Mesodermal cell (in vitro differentiated cells): ENCODE measurements around the gene TMEM30B.

ENCODE experiments used
- H3K27ac ChIP-seq: 2 replicates; pipeline ENCODE4 v1.7.0; 2013; ENCODE audit warnings: mild to moderate bottlenecking, low read depth, low read length, moderate library complexity; ENCODE audit not compliant: severe bottlenecking
- H3K36me3 ChIP-seq: 2 replicates; pipeline ENCODE4 v1.7.1; 2013; ENCODE audit warnings: mild to moderate bottlenecking, low read length, moderate library complexity; ENCODE audit not compliant: control insufficient read depth, insufficient read depth
- H3K4me1 ChIP-seq: one replicate; pipeline ENCODE4 v1.7.1; 2013; ENCODE audit warnings: mild to moderate bottlenecking, low read length; ENCODE audit not compliant: insufficient read depth, control insufficient read depth, poor library complexity, severe bottlenecking
- H3K4me3 ChIP-seq: 2 replicates; pipeline ENCODE4 v1.7.0; 2013; ENCODE audit warnings: low read length, control low read depth, mild to moderate bottlenecking; ENCODE audit not compliant: insufficient read depth, poor library complexity, severe bottlenecking; ENCODE audit errors: extremely low read depth
- H3K9me3 ChIP-seq: 2 replicates; pipeline ENCODE4 v1.7.1; 2013; ENCODE audit warnings: mild to moderate bottlenecking, low read length, moderate library complexity; ENCODE audit not compliant: control insufficient read depth
- WGBS, 2 experiments: methylation state at CpG; one replicate each; pipeline ENCODE4 v1.1.5; 2013; ENCODE audit warnings: missing lambda C conversion rate in 2 of 2; ENCODE audit not compliant: insufficient coverage in 2 of 2; 5-methylcytosine and 5-hydroxymethylcytosine counted together

The TMEM30B gene

DNA sequence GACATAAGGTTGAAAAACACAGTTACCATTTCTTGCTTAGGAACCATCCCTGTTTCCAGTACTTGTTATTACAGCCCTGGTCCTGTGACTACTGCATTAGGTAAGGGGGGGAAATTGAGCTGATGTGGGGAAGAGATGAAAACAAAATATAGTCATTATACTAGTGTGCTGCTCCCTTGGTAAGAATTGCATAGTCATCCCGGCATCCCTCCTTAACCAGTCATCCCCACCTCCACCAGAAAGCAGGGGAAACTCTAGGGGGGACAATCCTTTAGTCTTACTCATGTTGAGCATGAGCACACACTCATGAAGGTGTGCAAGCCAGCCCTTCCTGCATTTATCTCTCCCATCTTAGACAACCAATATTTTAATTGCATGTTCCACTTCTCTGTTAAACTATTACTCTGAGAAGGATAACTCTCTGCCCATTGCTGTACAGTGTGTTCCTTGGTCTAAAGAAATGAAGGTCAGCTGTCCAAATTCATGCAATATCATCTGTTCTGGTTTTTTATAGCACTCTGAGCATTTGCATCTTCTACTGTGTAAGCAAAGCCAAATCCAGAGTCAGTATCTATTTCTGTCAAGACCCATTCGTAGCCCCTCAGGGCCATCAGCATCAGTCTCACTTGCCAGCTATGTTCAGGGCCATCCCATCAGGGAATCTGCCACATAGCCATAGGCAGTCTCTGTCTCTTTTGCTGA, 46.8 kb downstream of the TMEM30B start:
- 100% methylated on average over 1 to 2 of the region's 2 CpGs for WGBS, 2 experiments
- Histone ChIP-seq H3K36me3 (no peaks in the 10 kb centered on the region), H3K9me3 (no peaks in the 10 kb centered on the region), H3K27ac (no peak overlapping the region), H3K4me1 (no peaks in the 10 kb centered on the region), H3K4me3 (no peak overlapping the region)

DNA sequence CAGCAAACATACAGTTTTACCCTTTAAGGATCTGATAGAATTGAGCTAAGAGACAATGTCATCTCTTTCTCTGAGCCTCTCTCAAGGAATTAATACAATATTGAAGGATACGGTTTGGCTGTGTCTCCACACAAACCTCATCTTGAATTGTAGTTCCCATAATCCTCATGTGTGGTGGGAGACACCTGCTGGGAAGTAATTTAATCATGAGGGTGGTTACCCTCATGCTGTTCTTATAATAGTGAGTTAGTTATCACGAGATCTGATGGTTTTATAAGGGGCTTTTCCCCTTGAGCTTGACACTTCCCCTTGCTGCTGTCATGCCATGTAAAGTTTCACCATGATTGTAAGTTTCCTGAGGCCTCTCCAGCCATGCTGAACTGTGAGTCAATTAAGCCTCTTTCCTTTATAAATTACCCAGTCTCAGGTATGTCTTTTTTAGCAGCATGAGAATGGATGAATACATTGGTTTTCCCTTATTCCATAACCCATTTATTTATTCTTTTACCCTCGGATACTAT, 47.6 kb downstream of the TMEM30B start:
- H3K36me3 ChIP-seq, result no peaks in the 10 kb centered on the region
- no peaks in the 10 kb centered on the region for H3K9me3 ChIP-seq
- H3K4me1 ChIP-seq, result no peaks in the 10 kb centered on the region
- 80 to 84% methylated on average over 1 to 2 of the region's 3 CpGs for WGBS, 2 experiments
- no peak overlapping the region for H3K27ac ChIP-seq
- H3K4me3 ChIP-seq, result no peak overlapping the region

DNA sequence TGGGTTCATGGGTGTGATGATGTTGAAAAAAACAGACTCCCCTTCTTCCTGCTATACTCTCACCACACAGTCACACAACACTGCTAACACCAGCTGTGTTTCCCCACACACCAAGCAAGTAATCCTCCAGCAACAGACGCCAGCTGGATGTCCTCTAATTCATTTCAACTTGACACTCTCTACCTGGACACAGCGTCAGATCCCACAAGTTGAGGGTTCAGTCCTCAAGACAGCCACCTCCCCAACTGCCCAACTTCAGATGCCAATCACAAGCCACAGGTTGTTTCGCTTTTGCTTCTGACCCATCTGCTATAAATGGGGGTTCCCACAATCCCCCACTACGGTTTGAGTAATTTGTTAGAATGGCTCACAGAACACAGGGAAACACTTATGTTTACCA, 49.3 kb downstream of the TMEM30B start:
- no peak overlapping the region for H3K27ac ChIP-seq
- no peaks in the 10 kb centered on the region for H3K4me1 ChIP-seq
- H3K4me3 ChIP-seq, result no peak overlapping the region
- 94% methylated on average over 2 to 3 of the region's 4 CpGs for WGBS, 2 experiments
- H3K36me3 ChIP-seq, result no peaks in the 10 kb centered on the region
- H3K9me3 ChIP-seq, result no peaks in the 10 kb centered on the region

DNA sequence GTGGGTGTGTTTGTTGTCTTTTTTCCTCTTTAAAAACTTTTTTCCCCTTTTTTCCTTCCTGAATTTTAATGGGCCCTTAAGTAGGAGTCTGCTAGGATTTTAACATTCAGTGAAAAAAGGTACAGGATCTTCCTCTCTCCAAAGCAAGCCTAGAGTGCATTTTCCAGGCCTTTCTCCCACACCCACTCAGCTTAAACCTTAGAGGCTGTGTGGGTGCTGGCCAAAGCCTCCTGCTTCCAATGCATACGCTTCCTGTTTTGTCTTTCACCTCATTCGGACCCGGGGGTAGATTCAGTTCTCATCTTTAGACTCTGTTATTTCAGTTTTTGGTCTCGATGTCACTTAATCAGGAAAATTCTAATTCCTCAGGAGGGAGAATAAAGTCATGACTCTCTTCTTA, 51.2 kb downstream of the TMEM30B start:
- Histone ChIP-seq H3K9me3 (no peaks in the 10 kb centered on the region), H3K36me3 (no peaks in the 10 kb centered on the region), H3K27ac (no peak overlapping the region), H3K4me1 (no peaks in the 10 kb centered on the region), H3K4me3 (no peak overlapping the region)
- WGBS, 2 experiments, result 74% methylated on average over 3 of the region's 4 CpGs; no CpG with 5 or more reads in 1 of the 2 experiments

DNA sequence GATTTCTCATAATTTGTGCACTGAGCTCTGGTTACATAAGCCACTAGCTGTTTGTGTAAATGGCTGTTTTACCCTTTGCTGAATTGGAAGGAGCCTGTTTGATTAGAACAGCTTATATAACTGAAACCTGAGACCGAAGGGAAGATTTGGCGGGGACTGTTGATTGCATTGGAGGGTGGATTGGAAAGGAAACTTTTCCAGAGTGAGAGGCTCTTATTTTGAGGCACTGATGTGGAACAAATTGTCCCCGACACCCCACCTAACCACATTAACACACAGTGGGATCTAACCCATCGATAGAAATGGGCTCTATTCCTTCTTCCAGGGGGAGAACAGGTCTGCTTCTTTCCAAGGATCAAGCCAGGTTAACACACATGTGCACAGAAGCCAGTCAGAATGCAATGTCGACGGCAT, 51.7 kb downstream of the TMEM30B start:
- no peaks in the 10 kb centered on the region for H3K36me3 ChIP-seq
- H3K4me3 ChIP-seq, result no peak overlapping the region
- no peak overlapping the region for H3K27ac ChIP-seq
- no peaks in the 10 kb centered on the region for H3K4me1 ChIP-seq
- no peaks in the 10 kb centered on the region for H3K9me3 ChIP-seq
- 71 to 75% methylated on average over 3 of the region's 6 CpGs for WGBS, 2 experiments

DNA sequence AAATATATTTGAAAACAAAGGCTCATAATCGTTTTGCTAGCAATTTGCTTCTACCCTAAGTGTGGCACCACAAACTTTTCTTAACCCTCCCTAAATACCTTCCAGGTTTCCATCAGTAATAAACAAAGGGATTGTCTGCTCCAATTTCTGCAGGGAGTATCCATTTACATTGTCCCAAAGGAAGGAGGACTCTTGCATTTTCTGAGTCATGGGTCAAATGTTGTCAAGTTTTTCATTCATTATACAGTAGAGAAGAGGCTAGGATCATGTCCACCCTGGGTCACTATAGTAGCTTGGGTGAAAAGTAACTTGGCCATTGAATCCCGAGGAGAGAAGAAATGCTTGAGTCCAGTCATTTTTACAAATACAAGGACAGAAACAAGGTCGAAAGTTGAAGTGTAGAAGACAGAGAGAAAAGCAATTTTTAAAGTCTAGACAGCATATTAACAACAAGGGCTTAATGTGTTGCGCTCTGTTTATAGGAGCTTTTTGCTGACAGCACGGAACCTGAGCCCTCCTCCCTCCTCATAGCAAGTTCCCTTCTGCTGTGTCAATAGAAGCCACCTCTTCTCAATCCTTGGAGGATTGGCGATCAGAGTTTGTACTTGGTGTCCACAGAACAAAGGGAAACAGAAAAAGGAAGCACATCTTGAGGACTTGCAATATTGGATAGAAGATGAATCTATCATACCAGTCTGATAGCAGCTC, 53.1 kb downstream of the TMEM30B start:
- Histone ChIP-seq H3K4me3 (no peak overlapping the region), H3K4me1 (no peaks in the 10 kb centered on the region), H3K27ac (no peak overlapping the region), H3K36me3 (no peaks in the 10 kb centered on the region), H3K9me3 (no peaks in the 10 kb centered on the region)
- WGBS, 2 experiments, result 97 to 100% methylated on average over 2 to 4 of the region's 6 CpGs
